Measurements from ENCODE around the gene NXPH4. TPM values are rescaled to one million over a fixed set of nuclear protein-coding genes. Genes with fewer than 3 reads are reported as not detected.
A peak's percentile ranks its signal among the peaks of the same experiment; 100 is the strongest.

NXPH4 gene
- total RNA-seq, 1 donor from 2014 or later = 2.4 TPM

DNA sequence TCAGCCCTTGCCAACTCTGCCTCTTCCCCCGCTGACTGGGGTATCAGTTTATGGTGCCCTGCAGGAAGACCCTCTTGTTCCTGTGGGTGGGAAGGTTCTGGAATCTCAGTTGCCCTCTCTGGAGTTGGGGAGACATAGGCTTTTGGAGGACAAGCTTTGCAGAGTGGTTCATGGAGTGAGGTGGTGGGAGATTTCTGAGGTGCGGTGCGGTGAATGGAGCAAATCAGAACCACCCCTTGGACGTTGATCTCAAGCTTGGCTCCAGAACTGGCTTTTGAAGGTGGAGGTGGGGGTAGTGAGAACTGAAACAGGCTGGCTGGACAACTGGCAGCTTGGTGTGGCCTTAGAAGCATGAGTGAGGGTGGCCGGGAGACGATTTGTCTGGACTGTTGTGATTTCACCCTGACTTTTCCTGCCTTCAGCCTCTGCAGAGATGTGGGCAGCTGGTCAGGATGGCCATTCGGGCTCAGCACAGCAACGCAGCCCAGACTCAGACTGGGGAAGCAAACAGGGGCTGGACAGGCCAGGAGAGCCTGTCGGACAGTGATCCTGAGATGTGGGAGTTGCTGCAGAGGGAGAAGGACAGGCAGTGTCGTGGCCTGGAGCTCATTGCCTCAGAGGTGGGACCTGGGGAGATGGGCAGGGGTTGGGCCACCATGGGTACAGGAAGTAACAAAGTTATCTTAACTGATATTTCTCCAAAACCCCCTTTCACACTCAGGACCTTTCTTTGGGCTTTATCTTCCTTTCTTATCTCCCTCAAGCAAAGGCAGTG is 14.0 kb downstream of the NXPH4 start:
- DNase-seq (ENCODE audit: low read depth) = no peak

DNA sequence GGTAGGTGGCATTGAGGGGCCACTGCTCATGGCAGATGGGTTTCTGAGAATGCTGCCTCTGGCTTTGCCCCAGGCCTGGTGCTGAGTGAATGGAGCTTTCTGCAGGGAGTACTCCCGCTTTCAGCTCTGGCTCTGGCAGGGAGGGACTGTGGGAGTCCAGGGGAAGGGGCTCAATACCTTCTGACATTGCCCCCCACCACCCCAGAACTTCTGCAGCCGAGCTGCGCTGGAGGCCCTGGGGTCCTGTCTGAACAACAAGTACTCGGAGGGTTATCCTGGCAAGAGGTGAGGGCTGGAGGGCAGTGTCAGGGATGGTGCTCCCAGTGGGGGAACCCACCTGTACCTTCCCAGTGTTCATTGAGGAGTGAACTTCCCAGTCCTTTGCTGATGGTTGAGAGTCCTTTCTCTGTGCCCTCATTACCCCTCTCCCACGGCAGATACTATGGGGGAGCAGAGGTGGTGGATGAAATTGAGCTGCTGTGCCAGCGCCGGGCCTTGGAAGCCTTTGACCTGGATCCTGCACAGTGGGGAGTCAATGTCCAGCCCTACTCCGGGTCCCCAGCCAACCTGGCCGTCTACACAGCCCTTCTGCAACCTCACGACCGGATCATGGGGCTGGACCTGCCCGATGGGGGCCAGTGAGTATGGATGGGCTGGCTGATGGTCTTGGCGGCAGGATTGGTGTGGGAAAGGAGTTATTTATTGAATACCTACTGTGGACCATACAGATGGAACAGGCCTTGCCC is 14.9 kb downstream of the NXPH4 start:
- DNase-seq (ENCODE audit: low read depth) = no peak

DNA sequence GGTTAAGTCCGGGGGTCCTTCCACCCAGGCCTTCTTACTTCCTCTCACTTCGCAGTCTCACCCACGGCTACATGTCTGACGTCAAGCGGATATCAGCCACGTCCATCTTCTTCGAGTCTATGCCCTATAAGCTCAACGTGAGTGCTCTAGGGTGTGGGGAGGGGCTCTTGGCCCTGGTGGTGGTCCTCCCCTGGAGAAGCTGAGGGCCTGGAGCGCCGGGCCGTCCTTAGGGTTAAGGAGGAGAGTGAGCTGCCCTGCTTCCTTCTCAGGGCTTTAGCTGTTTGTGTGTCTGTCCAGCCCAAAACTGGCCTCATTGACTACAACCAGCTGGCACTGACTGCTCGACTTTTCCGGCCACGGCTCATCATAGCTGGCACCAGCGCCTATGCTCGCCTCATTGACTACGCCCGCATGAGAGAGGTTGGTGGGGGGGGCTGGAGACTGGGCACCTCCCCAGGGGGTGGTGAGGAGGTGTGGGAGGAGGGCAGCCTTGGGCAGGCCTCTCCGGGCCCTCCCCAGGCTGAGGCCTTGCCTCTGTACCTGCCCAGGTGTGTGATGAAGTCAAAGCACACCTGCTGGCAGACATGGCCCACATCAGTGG is 15.7 kb downstream of the NXPH4 start:
- no peak for DNase-seq (ENCODE audit: low read depth)

DNA sequence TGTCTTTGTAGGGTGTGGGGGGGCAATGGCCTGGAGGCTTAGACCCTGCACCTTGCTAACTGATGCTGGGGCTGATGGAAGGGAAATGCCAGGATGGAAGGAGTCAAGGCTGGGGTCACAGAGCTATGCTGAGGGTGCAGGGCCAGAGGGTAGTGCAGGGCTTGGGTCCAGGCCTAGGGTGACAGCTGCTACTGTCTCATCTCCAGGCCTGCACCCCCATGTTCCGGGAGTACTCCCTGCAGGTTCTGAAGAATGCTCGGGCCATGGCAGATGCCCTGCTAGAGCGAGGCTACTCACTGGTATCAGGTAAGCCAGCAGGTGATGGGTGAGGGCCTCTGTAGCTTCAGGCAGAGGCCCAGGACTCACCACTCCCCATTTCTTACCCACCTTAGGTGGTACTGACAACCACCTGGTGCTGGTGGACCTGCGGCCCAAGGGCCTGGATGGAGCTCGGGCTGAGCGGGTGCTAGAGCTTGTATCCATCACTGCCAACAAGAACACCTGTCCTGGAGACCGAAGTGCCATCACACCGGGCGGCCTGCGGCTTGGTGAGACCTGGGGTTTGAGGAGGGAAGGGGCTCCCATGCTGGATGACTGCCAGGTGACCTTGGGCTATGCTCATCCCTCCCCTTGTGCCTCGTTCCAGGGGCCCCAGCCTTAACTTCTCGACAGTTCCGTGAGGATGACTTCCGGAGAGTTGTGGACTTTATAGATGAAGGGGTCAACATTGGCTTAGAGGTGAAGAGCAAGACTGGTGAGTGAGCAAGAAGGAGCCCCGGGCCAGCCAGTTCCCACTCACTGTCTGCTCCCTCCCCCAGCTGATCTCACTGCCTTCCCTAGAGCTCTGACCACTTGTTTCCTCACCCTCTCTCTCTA is 17.0 kb downstream of the NXPH4 start:
- DNase-seq (ENCODE audit: low read depth) = no peak

DNA sequence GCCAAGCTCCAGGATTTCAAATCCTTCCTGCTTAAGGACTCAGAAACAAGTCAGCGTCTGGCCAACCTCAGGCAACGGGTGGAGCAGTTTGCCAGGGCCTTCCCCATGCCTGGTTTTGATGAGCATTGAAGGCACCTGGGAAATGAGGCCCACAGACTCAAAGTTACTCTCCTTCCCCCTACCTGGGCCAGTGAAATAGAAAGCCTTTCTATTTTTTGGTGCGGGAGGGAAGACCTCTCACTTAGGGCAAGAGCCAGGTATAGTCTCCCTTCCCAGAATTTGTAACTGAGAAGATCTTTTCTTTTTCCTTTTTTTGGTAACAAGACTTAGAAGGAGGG is 17.6 kb downstream of the NXPH4 start:
- no peak for DNase-seq (ENCODE audit: low read depth)

DNA sequence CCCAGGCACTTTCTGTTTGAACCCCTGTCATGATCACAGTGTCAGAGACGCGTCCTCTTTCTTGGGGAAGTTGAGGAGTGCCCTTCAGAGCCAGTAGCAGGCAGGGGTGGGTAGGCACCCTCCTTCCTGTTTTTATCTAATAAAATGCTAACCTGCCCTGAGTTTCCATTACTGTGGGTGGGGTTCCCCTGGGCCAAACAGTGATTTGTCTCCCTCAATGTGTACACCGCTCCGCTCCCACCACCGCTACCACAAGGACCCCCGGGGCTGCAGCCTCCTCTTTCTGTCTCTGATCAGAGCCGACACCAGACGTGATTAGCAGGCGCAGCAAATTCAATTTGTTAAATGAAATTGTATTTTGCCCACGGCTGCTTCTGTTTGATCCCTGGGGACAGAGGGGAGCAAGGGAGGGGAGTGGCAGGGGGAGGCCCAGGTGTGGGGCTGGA is 18.0 kb downstream of the NXPH4 start:
- DNase-seq (ENCODE audit: low read depth) = no peak

DNA sequence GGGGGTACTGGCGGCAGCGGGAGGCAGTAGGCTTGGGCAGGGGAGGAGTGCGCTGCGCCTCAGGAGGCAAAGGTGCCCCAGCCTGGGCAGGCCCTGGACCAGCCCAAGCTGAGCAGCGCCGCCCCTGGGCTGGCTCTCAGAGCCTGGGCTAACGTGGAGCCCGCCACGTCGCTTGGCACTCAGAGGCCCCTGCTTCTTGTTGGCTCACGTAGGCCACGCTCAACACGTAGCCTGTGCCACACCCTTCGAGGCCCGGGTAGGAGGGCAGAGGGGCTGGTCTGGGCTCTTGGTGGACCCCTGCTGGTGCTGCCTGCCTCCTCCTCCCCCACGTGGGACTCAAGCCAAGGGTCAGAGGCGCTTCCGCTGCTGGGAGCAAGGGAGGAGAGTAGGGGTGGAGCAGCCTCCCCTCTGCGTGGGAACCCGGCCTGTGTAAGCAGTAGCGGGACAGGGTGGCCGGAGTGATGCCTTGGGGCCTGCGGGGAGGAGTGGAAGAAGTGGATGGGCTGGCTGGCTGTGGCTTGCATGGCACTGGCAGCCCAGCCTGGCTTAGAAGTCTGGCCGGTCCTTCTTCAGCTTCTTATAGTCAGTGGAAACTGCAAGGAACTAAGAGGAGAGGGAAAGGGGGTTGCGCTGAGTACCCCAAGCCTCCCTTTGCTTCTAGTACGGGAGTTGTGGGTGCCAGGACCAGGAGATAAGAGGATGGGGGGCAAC is 18.6 kb downstream of the NXPH4 start:
- no peak for DNase-seq (ENCODE audit: low read depth)

DNA sequence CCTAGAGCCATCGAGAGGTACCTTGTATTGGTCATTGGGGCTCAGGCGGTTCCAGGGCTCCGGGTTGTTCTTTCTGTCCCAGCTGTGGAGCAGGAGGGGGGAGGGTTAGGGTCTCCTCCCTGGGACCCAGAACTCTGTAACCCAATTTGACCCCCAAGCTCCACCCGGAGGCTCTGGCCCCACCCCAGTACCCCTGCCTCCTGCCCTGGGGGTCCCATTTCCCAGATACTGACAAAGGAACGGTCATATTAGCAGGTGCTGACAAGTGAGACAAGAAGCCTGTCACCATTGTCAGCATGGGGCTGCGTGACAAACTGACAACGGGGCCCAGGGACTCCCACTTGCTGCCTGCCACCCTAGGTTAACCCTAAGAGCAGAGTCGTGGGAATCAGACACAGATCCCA is 19.1 kb downstream of the NXPH4 start:
- no peak for DNase-seq (ENCODE audit: low read depth)

DNA sequence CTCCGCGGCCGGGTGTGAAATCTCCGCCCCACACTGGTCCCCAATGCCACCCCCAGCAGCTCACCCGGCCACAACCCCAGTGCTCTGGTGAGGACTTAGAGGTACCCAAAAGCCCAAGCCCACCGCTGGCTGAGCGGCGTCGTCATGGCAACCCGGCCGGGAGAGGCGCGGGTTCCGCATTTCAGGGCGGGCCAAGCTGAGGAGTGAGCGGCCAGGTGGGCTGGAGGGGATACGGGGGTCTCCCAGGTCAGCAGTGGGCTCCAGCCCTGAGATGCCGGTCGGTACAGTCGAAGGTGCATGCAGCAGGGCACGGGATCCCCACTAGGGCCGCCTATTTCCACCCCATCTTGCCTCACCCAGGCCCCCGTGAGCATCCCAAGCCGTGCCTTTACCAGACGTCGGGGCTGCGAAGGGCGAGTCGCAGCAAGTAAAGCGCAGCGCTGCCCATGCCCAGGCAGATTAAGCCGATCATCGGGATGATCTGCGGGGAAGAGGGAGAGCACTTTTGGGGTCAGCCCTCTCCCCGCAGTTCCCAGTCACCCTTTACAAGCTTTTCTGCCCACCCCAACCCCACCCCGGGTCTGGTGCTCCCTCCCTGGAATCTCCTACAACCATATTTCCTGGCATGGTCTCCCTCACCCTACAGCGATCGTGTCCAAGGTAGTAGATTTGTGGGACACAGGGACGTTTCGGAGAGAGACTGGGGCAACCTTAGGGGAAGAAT is 19.8 kb downstream of the NXPH4 start:
- no peak for DNase-seq (ENCODE audit: low read depth)

DNA sequence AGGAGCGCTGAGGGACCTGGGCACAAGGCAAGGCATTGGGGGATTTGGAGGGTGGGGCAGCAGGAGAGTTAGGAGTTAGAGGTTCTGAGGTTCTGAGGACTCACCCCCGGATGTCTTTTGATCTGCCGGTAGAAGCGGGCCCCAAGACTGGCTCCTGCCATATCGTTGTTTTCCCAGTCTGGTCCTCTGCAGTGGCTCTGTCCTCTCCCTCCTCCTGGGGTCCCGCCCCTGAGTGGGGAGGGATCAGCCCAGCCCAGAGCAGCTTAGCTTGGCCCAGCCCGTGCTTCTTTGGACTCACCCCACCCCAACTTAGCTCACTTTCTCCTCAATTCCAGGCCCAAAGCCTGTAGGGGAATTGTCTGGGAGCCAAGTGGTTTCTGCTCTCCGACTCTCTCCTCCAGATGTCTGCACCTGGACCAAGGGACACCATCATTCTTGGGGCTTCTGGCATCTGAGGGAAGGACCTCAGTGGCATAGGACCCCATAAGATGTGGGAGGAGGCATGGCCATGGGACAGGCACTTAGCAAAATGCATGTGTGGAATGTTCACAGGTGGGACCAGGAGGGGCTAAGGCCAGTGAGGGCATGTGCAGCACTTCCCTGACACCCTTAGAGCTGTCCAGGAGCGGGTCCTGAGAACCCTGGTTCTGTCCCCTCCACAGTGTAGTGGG is 20.5 kb downstream of the NXPH4 start:
- no peak for DNase-seq (ENCODE audit: low read depth)

DNA sequence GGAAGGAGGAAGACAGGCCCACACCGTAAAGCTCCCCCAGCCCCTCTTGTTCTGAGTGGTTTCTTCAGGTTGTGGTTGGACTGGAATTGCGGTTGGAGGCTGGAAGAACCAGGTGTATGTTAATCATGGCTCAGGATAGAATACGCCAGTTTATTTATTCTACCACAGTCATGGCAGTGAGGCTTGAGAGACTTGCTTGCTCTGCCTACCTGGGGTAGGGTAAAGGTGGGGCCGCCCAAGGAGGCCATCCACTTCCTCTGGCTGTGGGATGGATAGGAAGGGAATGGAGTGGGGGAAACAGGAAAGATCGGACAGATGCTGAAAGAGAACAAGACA is 21.0 kb downstream of the NXPH4 start:
- no peak for DNase-seq (ENCODE audit: low read depth)

DNA sequence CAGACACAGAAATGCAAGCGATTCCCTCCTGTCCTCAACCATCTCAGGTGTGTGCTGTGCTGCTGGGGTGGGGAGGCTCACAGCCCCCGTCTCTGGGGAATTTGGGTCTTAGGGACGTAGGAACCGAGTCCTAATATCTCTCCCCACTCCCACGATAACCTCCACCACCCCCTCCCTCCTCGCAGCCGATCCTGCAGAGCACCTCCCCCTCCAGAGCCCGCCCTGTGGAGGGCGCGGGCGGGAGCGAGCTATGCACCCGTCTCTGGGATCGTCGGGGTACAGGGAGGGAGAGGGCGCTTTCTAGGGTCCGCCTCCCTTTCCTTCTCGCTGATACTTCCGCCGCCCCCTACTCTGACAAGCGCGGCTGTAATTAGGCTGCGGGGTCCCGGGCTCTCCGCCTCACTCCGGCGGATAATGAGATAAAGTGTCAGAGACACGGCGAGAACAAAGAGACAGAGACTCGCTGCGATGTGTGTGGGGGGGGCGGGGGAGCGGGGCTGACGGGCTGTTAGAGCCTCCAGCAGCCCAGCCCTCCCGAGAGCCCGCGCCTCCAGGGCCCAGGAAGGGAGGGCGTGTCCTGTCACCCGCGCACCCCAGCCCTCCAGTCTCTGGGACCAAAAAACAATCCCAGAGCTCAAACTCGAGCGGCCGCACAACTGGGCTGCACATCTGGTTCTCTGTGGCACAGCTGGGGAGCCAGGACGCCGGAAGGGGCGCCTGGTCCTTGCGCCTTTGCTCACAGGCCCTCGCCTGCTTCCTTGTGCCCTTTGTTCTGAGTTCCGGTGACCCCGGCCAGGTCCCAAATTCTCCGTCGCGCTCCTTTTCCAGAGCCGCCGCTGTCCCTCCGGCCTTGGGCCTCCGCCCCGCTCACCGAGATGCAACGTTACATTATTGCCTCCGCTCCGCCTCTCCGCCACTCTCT is 21.6 kb downstream of the NXPH4 start:
- DNase-seq (ENCODE audit: low read depth) = no peak

DNA sequence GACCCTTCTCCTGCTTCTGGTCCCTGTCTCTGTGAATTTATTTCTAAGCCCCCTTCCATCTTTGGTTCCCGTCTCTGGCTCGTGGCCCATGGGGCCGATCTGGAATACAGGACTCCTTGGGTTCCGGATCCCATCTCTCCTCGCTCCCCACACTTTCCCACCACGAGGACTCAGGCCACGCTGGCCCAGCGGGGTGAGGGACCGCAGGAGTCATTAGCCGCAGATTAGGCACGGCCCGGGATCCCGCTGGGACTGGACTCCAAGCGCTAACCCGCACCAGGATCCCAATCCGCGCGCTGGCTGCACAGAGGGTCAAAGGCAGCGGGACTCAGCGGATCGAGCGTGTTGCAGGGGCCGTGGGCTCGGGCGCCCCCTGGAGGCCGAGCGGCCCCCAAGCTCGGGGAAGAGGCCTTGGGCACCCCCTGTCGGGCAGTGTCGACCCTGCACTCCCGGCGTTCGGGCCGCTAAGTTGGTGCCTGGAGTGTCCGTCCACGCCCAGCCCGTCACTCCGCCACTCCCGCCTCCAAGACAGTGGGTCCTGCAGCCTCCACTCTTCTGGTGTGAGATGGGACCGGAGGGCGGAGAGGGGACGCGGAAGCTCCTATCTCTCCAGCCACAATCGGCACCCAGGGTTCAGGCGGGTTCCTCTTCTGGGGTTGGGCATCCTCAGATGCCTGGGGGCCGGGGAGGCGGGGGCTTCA is 22.4 kb downstream of the NXPH4 start:
- peak; percentile 90 for DNase-seq (ENCODE audit: low read depth)

DNA sequence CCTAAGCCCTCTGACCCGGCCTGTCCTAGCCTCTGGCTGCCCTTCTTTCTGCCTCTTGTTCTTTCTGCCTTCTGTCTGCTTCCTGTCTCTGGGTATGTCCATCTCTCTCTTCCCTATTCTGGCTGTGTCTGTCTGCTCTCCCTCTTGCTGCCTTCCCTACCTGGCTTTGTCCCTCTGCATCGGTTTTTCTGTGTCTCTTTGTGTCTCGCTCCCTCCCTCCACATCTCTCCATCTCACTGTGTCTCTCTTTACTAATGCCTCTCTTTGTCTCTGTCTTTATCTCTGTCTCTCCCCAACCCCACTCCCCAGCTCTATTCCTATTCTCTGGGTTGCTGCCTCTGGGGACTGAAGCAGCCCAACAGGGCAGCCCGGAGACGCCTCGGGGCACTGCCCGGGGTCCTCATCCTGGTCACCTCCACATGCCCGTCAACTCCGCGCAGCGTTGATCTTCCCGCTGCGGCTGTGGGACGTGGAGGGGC is 23.0 kb downstream of the NXPH4 start:
- peak; percentile 13 for DNase-seq (ENCODE audit: low read depth)

DNA sequence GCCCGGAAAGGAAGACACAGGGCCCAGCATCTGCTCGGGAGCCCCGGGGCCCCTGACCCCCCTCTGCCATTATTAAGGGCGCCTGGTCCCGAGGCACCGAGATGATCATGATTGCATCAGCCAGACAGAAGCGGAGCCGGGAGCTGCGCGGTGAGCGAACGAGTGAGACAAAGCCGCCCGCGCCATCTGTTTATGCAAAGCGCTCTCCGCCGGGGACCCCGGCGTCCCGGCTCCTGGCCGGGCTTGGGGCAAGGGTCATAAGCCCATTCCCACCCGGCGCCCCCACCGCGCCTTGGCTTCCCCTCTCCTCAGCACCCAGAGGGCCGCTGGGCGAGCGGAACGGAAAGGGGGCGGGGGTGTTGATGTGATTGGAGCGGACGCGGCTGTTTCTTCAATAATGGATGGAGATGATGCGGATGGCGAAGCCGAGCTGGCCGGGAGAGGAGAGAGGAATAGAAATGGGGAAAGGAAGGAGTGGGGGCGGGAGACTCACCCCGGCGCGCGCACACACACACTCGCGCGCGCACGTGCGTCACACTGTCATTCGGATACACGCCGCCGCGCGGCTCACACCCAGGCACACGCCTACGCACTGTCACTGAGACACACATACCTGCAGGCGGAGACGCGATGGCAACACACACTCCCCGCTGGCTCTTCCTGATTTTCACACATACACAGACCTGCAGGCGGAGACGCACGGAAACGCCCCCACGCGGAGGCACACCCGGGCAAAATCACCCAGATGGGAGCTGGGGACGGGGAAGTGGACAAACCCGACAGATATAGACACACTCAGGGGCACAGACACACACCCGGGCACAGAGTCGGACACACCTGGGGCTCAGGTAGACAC is 23.7 kb downstream of the NXPH4 start:
- peak; percentile 56 for DNase-seq (ENCODE audit: low read depth)

DNA sequence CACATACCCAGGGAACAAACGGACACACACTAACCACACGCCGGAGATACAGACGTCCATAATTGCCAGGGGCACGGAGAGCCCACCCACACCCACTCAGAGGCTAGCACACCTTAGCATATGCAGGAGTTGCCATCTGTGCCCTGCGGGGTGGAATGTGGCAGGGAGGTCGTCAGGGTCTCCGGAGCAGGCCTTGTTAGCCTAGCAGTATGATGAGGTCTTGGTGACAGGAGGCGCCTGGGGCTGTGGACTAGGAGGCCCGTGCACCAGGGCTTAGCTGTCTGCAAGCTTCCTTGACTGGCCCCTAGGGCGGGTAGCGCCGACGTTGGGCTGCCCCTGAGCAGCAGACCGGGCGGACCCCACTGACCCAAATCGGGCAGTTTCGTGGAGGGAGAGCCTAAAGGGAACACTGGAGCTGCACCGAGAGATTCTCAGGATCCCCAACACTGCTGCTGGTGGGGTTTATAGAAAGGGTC is 24.4 kb downstream of the NXPH4 start:
- DNase-seq (ENCODE audit: low read depth) = peak; percentile 36

Measured in myocyte (in vitro differentiated cells).